NCI-H510A treated with DMSO at 0.1 percent for 48 hours (cell line): ENCODE results near the gene FAM229A.
"Not testable (repeated sequence)": the region's sequence is repeated elsewhere in the genome, so short reads cannot be mapped to it uniquely, and the experiment has no call there.

Experiments
- DNase-seq: peaks from one replicate; lab custom pipeline; 2025; lab: John Stamatoyannopoulos, UW

FAM229A gene

DNA sequence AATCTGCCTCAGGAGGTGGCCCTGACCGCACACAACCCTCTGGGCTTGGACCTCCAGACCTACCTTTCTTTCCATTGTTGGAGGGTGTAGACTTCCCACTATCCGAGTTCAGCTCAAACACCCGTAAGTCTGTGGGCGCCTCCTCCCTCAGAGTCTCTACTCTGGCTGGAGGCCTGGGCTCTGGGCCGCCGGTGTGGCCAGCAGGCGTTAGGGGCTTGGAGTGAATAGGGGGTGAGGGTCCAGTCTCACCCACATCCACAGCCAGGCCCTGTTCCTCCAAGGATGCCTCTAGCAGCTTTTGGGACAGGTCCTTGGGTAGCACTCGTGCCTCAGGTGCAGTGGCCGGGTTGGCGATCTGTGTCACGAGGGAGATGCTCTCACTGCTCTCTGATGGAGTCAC, 13.9 kb upstream of the FAM229A start:
- no peak for DNase-seq

DNA sequence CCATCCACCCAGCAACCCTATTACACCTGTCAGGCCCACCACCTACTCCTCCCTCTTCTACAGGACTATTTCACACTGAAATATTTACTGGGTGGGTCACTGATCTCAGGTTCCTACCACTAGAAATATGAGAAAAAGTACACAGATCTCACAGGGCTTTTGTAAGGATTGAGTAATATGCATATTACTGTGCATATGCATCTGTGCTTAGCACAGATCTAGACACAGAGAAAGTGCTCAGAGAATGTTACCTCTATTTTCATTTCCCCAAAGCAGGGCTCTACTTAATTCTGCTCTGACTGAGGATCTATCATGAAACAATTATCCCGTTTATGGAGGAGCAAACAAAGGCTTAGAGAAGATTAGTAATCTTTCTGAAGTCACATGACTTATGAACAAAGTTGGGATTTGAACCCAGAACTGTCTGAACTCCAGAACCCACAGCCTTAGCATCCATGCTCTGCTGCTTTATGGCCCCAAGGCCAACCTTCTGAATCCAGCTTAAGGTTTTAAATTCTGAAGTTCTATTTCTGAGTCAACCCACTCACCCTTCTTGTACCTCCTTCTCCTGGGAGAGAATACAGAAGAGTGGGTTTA, 11.8 kb upstream of the FAM229A start:
- no peak for DNase-seq

DNA sequence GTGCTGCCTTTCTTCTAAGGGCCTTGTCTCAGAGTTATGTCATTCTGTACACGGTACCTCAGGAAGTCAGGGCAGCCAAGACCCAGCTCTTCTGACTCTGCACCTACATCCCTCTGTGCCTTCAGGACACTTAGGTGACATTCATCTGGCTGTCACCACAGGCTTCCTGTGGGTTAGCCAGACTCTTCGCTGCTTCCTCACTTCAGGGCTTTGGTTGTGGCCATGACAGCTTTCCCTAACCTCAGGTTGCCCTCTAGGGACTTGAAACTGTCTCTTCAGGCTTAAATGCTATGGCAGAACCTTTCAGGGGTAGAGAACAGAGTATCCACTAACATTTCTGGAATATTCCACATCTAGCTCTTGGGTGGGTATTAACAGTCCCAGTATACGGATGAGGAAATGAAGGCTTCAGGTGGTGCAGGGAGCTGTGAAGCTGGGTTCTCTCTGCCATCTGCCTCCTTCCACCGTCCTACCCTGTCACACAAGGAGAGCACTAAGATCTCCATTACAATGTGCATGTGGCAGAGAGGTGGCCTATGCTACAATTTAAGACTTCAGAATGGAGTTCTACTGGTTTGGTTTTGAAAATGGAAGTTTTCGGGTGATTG, 10.0 kb upstream of the FAM229A start:
- DNase-seq, result no peak

DNA sequence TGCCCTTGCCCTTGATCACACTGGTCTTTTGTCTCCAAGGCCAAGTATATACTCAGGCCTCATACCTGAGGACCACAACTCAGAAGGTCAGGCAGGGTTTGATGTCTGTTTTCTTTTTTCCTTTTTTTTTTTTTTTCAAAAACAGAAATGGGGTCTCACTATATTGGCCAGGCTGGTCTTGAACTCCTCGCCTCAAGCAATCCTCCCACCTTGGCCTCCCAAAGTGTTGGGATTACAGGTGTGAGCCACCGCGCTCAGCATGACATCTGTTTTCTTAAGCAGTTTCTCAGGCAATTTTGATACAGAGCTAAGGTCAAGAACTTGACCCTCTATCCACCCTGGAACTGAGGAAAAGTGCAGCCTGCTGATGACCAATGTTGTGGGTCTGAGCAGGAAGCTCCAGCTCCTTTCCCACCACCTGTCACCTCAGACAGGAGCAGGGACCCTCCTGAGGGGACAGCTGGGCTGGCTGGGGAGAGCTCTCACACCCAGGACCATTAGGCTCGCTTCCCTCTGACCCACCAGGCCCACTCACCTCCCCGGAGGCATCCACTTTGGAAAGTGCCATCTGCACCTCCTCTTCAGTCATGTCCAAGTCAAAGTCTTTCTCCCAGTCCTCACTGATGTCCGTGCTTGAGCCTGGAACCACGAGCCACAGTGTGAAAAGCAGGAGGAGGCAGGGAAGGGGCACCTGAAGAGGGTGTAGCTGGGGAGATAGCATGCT, 5.8 kb upstream of the FAM229A start:
- DNase-seq, result no peak

DNA sequence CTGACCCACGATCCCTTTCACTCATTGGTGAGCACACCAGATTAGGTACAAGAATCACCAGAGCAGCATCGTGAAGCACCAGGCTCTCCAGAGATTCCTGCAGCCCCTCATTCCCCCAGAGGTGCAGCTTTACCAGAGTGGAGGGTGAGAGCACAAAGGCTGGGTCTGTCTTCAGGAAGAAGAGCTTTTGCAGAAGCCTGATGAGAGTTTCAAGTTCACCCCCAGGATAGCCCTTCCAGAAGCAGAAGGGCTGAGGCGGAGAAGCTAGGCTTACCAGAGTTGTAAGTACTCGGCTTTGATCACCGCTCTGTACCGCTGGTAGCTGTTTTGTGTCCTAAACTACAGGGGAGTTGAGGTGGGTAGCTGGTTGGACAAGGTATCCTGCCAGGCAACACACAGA, 3.2 kb upstream of the FAM229A start:
- no peak for DNase-seq

DNA sequence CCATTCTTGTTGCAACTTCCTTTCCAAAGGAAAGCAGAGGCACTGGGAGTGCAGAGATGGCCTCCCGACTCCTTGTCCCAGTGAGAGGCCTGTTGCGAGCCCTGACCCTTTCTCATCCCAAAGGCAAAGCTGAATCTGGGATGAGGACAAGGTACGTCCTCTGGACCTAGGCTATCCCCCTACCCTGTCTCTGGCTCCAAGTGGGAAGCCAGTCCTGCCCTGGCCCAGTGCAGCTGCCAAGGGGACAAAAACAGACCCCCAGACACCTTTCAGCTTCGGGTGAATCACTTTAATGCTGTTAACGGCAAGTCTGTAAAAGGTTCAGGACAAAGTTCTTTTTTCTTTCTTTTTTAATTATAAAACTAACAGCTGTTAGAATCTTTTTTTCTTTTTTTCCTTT, 2.6 kb upstream of the FAM229A start:
- no peak for DNase-seq

DNA sequence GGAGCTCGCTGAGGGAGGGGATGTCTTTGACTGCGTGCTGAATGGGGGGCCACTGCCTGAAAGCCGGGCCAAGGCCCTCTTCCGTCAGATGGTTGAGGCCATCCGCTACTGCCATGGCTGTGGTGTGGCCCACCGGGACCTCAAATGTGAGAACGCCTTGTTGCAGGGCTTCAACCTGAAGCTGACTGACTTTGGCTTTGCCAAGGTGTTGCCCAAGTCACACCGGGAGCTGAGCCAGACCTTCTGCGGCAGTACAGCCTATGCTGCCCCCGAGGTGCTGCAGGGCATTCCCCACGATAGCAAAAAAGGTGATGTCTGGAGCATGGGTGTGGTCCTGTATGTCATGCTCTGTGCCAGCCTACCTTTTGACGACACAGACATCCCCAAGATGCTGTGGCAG, 1.4 kb upstream of the FAM229A start:
- no peak for DNase-seq

DNA sequence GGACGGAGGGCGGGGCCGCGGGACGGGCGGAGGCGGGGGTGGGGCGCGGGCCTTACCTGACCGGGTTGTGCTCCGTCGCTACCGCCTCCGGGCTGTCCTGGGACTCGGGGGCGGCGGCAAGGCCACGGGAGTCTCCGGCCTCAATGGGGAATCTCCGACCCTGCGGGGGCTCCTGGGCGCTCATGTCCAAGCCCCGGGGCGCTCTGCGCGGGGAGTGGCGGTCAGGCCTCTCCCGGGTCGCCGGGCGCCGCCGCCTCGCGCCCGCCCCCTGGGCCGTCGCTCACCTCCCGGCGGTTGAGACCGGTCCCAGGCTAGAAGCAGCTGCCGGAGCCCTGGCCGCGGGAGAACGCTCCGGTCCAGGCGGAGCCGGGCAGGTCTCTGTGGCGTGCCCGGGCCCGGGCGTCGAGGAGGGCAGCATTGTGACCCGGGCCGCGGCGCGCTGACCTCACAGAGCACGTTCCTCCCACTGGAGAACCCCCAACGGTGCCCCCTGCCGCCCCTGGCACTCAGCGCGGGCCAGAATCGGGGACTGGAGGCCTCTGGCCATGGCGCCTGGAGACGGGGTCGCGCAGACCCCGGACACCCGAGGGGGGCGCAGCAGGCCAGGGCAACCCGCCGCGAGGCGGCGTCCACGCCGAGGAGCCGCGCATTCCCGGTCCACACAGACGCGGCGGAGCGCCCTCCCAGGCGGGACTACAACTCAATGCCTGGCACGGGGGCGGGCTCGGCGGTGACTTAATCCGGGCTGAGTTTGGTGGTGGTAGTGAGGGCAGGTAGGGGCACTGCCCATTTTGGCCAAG, 411 bp downstream of the FAM229A start:
- no peak for DNase-seq

DNA sequence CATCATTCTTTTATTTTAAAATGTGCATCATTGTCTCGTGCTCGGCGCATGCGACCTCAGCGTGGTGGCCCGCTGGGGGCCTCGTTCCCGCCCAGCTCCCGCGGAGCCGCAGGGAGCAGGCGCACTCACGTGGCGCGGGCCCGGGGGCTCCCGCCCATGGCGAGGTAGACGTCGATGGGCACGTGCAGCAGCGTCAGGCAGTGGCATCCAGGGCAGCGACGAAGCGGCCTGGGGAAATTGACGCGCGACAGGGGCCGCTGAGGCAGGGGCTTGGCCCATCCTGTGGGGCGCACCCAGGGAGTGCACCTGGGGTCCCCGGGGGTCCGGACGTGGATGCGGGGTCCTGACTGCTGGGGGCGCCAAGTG, 994 bp downstream of the FAM229A start:
- DNase-seq, result no peak

DNA sequence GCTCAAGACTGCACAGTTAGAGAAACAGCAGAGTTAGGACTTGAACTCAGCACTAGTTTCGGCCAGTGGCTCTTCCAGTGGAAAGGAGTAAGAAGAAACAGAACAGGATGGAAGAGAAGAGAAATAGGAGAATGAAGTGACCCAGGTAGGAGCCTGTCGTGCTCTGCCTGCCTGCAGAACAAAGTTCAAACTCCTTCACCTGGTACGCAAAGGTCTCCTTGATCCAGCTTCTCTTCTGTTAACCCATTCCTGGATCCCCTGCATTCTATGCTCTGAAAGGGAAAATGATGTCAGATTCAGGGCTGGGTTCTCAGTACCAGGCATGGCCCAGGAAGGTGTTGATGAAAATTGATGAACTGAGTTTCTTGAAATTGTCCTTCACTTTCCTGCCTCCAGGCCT, 3.9 kb downstream of the FAM229A start:
- DNase-seq, result no peak

DNA sequence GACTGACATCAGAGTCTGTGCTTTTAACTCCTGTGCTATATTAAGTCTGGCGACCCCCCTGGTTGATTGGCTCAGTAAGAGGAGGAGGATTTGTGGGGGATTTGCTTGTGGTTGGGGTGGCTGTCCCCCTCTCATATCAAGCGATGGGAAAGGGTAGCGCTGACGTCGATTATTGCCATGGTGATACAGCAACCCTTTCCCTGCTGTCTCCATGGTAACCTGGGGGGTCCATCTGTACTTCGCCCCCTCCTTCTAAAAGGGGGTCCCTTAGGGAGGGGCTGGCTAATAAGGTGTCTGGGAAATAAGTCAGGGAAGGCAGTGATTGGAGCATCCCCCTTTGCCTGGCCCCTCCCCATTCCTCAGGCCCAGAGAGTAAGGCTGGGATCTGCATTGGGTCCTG, 4.7 kb downstream of the FAM229A start:
- no peak for DNase-seq

DNA sequence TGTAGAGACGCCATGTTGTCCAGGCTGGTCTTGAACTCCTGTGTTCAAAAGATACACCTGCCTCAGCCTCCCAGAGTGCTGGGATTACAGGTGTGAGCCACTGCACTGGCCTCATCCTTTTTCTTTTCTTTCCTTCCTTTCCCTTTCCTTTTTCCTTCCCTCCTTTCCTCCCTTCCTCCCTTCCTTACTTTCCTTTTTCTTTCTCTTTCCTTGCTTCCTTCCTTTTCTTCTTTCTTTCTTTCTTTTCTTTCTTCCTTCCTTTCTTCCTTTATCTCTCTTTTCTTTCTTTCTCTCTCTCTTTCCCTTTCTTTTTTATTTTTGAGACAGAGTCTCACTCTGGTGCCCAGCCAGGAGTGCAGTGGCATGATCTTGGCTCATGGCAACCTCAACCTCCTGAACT, 5.8 kb downstream of the FAM229A start:
- no peak for DNase-seq

DNA sequence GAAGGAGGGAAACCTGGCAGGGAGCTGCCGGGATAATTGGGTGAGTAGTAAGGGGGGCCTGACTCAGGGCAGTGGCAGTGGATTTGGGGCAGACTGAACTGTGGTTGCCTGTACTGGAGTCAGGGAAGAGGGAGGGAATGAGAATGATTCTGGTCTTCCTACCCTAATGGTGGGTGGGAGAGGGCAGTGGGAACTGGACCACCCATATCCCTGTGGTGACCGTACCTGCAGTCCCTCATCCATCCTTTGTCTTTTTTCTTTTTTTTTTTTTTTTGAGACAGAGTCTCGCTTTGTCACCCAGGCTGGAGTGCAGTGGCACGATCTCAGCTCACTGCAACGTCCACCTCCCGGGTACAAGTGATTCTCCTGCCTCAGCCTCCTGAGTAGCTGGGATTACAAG, 6.5 kb downstream of the FAM229A start:
- not testable (repeated sequence) for DNase-seq

DNA sequence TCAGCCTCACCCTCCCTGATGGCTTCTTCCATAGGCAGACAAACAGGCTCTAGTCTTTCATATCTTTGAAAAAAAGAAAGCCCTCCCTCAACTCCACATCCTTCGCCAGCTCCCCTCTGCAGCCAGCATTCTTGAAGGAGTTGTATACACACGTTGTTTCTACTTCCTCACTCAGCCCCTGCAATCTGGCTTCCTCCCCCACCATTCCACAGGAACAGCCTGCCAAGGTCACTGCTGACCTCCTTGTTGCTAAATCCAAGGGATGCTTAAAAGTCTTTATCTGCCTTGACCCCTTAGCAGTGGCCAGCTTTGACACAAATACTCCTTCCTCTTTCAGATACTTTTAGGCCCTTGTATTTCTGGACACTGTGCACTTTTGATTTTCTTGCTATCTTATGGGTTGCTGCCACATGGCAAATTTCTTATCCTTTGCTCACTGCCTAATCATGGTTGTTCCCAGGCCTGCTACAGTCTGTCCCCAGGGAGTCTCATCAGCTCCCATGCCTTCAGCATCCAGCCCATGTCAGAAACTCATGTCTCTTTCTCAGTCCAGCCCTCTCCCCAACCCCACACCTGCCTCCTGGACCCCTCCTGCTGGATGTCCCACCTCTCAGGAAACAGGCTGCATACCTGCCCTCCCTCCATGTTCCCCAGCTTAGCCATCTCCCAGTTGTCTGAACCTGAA, 8.3 kb downstream of the FAM229A start:
- DNase-seq, result no peak

DNA sequence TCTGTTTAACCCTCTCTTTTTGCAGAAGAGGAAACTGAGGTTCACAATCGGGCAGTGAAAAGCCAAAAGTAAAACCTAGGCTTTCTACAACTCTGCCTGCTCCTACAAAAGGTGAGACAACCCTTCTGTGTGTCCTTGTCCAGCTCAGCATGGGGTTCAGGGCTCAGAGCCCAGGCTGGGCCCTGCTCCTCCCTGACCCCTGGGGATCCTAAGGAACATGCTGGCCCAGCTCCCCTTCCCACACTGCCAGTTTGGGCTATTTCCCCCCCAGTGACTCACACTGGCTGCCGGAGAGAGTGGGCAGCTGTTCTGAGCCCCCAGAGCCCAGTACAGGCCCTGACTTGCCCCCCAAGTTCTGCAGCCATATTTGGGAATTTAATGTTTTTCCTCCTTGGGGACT, 8.9 kb downstream of the FAM229A start:
- DNase-seq, result no peak

DNA sequence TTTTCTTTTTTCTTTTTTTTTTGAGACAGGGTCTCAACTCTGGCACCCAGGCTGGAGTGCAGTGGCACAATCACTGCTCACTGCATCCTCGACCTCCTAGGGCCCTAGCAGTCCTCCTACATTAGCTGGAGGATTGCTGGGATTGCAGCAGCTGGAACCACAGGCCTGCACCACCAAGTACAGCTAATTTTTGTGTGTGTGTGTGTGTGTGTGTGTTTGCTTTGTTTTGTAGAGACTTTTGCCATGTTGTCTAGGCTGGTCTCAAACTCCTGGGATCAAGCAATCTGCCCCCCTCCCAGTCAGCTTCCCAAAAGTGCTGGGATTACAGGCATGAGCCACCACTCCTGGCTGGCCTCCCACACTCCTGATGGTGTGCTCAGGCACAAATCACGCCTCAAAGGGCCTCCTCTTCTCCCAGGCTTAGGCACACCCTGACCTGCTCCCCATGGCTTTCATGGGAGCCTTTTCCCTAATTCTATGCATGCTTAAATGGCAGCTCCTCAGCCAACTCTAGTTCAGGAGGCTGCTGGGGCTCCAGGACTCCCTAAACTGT, 9.4 kb downstream of the FAM229A start:
- no peak for DNase-seq

DNA sequence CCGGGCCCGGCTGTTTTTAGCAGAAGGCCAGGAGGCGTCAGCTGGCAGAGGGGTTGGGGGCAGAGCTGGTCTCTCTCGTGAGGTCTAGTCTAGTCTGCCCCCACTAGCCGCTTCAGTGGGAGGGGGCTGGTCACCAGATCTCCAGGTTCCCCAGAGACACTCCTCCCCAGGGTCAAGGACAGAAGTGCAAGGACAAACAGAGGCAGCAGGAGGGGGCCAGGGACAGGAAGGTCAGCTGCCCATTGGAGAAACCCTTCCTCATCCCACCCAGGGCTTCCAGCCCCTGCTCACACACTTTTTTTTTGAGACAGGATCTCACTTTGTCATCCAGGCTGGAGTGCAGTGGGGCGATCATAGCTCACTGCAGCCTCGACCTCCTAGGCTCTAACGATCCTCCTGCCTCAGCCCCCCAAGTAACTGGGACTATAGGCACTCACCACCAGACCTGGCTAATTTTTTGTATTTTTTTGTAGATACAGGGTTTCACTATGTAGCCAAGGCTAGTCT, 10.0 kb downstream of the FAM229A start:
- no peak for DNase-seq

DNA sequence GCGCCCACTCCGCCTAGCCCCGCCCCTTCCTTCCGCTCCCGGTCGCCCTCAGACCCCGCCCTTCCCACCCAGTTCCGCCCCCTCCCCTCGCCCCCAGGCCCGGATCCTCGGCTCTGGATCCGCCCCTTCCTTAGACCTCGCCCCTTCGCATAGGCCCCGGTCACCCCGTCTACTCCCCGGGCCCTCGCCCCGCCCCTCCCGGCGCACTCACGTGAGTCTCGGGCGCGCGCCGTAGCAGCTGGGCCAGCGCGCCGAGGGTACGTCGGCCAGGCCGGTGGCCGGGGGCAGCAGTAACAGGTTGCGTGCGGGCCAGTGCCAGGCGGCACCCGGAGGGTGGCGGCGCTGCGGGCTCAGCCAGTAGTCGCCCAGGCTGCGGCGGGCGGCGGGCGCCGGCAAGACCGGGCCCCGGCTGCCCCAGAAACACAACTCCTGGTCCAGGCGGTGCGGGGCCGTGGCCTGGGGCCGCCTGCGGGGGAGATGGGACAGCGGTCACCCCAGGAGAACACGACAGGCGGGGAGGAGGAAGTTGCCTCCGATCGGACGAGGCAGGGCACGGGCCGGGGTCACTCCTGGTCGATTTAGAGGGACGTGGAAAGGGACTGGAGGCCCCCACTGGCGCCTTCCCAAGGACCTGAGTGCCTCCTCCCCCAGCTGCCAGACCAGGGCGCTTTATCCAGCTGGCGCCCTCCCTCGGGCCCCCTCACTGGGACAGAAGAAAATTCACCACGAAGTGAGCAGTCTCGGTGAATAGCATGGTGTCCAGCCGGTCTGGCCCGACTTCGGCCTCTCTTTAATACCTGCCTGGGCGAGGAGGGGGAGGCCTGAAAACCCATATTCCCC, 10.7 kb downstream of the FAM229A start:
- DNase-seq, result peak; percentile 73

DNA sequence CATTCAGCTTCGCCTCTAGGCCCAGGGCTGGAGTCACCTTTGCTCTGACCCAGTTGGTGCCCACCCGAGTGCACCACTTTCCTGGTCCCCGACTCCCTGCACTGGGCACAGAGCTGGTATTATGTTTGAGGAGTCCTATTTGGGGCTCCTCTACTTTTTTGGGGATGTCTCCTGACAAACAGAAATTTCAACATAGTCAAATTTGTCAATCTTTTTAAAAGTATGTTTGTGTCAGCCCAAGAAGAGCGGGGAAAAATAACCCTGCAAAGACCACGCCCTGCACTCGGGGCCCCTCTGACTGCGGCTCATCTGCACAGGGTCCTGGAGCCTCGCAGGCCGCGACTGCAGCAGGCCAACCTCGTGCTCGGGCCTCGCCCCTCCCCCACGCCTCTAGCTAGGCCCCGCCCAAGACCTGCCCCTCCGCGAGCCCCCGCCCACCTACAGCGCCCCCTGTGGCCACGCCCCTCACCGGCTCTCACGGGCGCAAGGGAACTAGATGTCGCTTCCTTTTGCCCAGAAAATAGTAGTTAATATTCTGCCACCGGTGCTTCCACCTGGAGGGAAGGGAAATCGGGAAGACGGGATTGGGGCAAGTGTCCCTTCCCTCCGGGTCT, 11.4 kb downstream of the FAM229A start:
- DNase-seq, result no peak

DNA sequence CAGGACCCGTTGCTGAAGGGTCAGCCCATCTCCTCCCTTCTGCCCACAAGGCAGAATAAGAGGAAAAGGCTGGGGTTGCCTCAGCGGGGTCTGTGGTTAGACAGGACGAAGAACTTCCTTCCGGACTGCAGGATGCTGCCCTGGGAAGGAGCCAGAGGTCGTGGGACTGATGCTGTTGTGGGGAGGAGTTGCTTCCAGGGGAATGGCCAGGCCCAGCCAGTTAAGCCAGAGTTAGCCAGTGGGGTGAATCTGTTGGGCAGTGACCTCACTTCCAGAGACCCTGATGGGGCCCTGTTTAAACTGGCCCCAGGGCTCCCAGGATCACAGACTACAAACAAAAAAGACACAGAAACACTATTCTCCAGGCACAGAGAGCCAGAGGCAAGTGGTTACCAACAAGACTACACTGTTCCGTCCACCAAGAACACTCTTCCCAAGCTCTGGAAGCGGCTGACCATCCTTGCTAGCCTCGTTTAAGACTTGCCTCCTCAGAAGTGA, 13.0 kb downstream of the FAM229A start:
- DNase-seq, result no peak
